ENCODE measurements around the gene OSBPL10. TPM values are rescaled to one million over a fixed set of nuclear protein-coding genes. Genes with fewer than 3 reads are reported as not detected.

The OSBPL10 gene
- total RNA-seq, 2 donors from 2014 or later, result 4.2 to 8.2 TPM

GRCh38 chr3:31884251-31884650 is 96.8 kb downstream of the OSBPL10 start:
- no peak for DNase-seq (ENCODE audit: low spot score)

GRCh38 chr3:31882895-31883294 is 98.2 kb downstream of the OSBPL10 start:
- DNase-seq (ENCODE audit: low spot score), result no peak
- H3K4me3 ChIP-seq, result no peak overlapping the region
- peaks cover 0 to 3% of the 10 kb centered on the region in 2 donors for H3K4me1 ChIP-seq
- no peaks in the 10 kb centered on the region for H3K9me3 ChIP-seq
- H3K36me3 ChIP-seq, result no peaks in the 10 kb centered on the region
- no peak overlapping the region for H3K27ac ChIP-seq
- H3K27me3 ChIP-seq, result no peaks in the 10 kb centered on the region
- TF ChIP-seq, protein P1, sequence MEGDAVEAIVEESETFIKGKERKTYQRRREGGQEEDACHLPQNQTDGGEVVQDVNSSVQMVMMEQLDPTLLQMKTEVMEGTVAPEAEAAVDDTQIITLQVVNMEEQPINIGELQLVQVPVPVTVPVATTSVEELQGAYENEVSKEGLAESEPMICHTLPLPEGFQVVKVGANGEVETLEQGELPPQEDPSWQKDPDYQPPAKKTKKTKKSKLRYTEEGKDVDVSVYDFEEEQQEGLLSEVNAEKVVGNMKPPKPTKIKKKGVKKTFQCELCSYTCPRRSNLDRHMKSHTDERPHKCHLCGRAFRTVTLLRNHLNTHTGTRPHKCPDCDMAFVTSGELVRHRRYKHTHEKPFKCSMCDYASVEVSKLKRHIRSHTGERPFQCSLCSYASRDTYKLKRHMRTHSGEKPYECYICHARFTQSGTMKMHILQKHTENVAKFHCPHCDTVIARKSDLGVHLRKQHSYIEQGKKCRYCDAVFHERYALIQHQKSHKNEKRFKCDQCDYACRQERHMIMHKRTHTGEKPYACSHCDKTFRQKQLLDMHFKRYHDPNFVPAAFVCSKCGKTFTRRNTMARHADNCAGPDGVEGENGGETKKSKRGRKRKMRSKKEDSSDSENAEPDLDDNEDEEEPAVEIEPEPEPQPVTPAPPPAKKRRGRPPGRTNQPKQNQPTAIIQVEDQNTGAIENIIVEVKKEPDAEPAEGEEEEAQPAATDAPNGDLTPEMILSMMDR (IDR thresholded peaks at IDR 0.05), result no peak

More at GRCh38 chr3:31884251-31884650, 96.8 kb downstream of the OSBPL10 start:
- no peak overlapping the region for H3K4me3 ChIP-seq
- H3K27ac ChIP-seq, result no peak overlapping the region
- H3K9me3 ChIP-seq, result no peaks in the 10 kb centered on the region
- H3K4me1 ChIP-seq, result no peaks in the 10 kb centered on the region
- TF ChIP-seq, protein P1 (IDR thresholded peaks at IDR 0.05), result no peak
- no peaks in the 10 kb centered on the region for H3K27me3 ChIP-seq
- no peaks in the 10 kb centered on the region for H3K36me3 ChIP-seq

GRCh38 chr3:31882431-31882830 is 98.6 kb downstream of the OSBPL10 start:
- H3K4me3 ChIP-seq, result no peak overlapping the region
- H3K27me3 ChIP-seq, result no peaks in the 10 kb centered on the region
- no peak for DNase-seq (ENCODE audit: low spot score)
- H3K9me3 ChIP-seq, result no peaks in the 10 kb centered on the region
- no peak overlapping the region for H3K27ac ChIP-seq
- no peaks in the 10 kb centered on the region for H3K36me3 ChIP-seq
- TF ChIP-seq, protein P1 (IDR thresholded peaks at IDR 0.05), result no peak
- H3K4me1 ChIP-seq, result peaks cover 0 to 6% of the 10 kb centered on the region in 2 donors

DNA sequence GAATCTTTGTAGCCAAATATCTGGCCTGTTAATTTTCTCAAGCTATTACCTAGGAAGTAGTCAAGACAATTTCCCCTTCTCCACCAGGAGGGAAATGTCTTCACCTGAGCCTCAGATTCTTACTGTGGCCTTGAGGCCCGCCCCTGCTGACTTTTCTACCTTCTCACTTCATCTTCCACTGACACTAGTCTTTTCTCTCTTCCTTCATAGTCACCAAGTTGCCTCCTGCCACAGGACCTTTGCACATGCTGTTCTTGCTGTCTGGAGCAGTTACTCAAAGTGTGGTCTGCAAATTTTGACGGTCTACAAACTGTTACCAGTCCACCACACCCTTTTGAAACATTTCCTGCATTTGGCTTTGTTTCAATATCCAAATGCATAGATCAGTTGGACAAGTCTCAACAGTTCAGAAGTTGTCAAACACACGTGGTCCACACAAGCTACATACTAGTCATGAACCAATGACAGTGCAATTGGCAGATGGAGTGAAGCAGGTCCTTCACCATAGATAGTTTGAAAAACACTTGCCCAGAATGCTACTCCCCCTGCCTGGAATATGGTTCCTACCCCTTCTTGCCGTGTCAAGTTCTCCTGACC is 100.5 kb downstream of the OSBPL10 start:
- DNase-seq (ENCODE audit: low spot score), result no peak
- no peak overlapping the region for H3K4me3 ChIP-seq
- no peak overlapping the region for H3K27ac ChIP-seq
- no peaks in the 10 kb centered on the region for H3K9me3 ChIP-seq
- no peaks in the 10 kb centered on the region for H3K27me3 ChIP-seq
- H3K36me3 ChIP-seq, result no peaks in the 10 kb centered on the region
- H3K4me1 ChIP-seq, result peaks cover 0 to 6% of the 10 kb centered on the region in 2 donors
- TF ChIP-seq, protein P1 (IDR thresholded peaks at IDR 0.05), result no peak

GRCh38 chr3:31880020-31880419 is 101.0 kb downstream of the OSBPL10 start:
- peaks cover 0 to 6% of the 10 kb centered on the region in 2 donors for H3K4me1 ChIP-seq

More at GRCh38 chr3:31880020-31880419, 101.0 kb downstream of the OSBPL10 start:
- no peak for DNase-seq (ENCODE audit: low spot score)
- Histone ChIP-seq H3K27ac (no peak overlapping the region), H3K9me3 (no peaks in the 10 kb centered on the region), H3K27me3 (no peaks in the 10 kb centered on the region), H3K36me3 (no peaks in the 10 kb centered on the region), H3K4me3 (no peak overlapping the region)
- TF ChIP-seq, protein P1 (IDR thresholded peaks at IDR 0.05), result no peak

All from right atrium auricular region (tissue), 2 donors.